Cerebellar nuclear complex (tissue), 1 donor: Measurements from ENCODE around the gene LRRC45.

Experiments
- DNase-seq, 2 experiments: peaks; one replicate each; lab custom pipeline; 2025; lab: John Stamatoyannopoulos, UW

Gene LRRC45

GRCh38 chr17:82063424-82064415, 40.6 kb downstream of the LRRC45 start:
- no peak for DNase-seq

GRCh38 chr17:82064433-82065192, 41.5 kb downstream of the LRRC45 start:
- no peak for DNase-seq

- no peak for DNase-seq
Measured at GRCh38 chr17:82065193-82065637, 42.1 kb downstream of the LRRC45 start.

GRCh38 chr17:82065638-82066303, 42.7 kb downstream of the LRRC45 start, which contains the start of gene DUS1L:
TSS of gene DUS1L (minus strand) at chr17:82065804. CDS start at chr17:82065059, 745 bp downstream.
- DNase-seq: no peak

- DNase-seq: no peak
Measured at GRCh38 chr17:82070611-82071010, 47.5 kb downstream of the LRRC45 start.

GRCh38 chr17:82072827-82073226, 49.7 kb downstream of the LRRC45 start:
- DNase-seq: no peak

GRCh38 chr17:82073446-82073845, 50.3 kb downstream of the LRRC45 start:
- DNase-seq: no peak

- DNase-seq: no peak
Measured at GRCh38 chr17:82076018-82076784, 53.1 kb downstream of the LRRC45 start.

GRCh38 chr17:82076785-82077591, 53.9 kb downstream of the LRRC45 start:
- DNase-seq: no peak

GRCh38 chr17:82077617-82078358, 54.7 kb downstream of the LRRC45 start:
- no peak for DNase-seq

GRCh38 chr17:82078433-82078832, 55.3 kb downstream of the LRRC45 start:
- no peak for DNase-seq

GRCh38 chr17:82079001-82079677, 56.0 kb downstream of the LRRC45 start:
- no peak for DNase-seq

- DNase-seq: no peak
Measured at GRCh38 chr17:82080048-82080788, 57.1 kb downstream of the LRRC45 start.
